MM.1S (cell line): ENCODE measurements around the gene SETDB2.

Experiments used
- CTCF ChIP-seq: fragments of 300-600 bp; sonication (generic); IDR thresholded peaks from 2 replicates; pipeline ENCODE4 v1.5.1; 2016; ENCODE audit warnings: antibody characterized with exemption, low read length, mixed read lengths
- EZH2phosphoT487 ChIP-seq: fragments of 300-600 bp; sonication (generic); IDR thresholded peaks from 2 replicates; pipeline ENCODE4 v1.6.1; 2018; ENCODE audit warnings: antibody characterized with exemption, low read length

DNA sequence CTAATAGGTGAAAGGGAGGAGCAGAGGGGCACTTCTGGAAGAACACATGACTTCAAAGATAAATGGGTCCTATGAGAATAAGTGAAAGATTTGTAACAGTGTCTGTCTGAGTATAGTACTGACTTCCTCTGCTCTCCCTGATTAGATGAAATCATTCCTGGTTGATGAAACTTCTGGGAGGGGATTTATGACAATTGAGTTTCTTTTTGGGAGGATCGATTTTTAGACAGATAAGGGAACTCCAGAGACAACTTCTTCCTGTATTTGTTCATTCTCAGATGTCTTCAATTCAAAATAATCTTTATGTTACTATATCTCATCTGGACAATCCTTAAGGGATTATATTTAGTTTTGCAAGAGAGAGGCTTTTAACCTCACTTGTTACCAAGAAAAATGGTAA, 20.0 kb downstream of the SETDB2 start:
- TF ChIP-seq CTCF (no peak), EZH2phosphoT487 (no peak)
